Measurements from ENCODE around the gene MCRIP2. TPM values are rescaled to one million over a fixed set of nuclear protein-coding genes. Genes with fewer than 3 reads are reported as not detected.
A peak's percentile ranks its signal among the peaks of the same experiment; 100 is the strongest.

MCRIP2 gene
- total RNA-seq, 1 donor from 2014 or later = 205 TPM

GRCh38 chr16:660459-661183 lies 19.0 kb downstream of the MCRIP2 start:
- ATAC-seq (ENCODE audit: poor library complexity) = peak; percentile 90
- intact Hi-C loops (cut with DNase I) = no loop called here

DNA sequence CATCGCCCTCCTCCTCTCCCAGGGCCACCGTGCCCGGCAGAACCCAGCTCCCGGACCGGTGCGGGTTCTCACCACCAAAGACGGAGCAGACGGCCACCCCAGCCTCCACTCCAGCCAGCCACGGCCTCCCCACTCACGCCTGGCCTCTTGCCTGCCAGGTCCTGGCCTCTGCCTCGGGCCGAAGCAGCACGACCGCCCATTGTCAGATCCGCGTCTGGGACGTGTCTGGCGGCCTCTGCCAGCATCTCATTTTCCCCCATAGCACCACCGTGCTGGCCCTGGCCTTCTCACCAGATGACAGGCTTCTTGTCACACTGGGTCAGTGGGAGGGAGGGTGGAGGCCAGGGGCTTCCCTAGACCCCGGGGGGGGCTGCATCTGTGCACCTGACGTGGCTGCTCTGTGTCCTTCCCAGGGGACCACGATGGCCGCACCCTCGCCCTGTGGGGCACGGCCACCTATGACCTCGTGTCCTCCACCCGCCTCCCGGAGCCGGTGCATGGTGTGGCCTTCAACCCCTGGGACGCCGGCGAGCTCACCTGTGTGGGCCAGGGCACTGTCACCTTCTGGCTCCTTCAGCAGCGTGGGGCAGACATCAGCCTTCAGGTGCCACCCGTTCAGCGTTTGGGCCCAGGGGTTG lies 19.7 kb downstream of the MCRIP2 start:
- ATAC-seq (ENCODE audit: poor library complexity) (peak; percentile 1), DNase-seq (no peak)
- intact Hi-C loops (cut with DNase I) = no loop called here

More at GRCh38 chr16:660459-661183, 19.0 kb downstream of the MCRIP2 start:
- peak; percentile 94 for DNase-seq

DNA sequence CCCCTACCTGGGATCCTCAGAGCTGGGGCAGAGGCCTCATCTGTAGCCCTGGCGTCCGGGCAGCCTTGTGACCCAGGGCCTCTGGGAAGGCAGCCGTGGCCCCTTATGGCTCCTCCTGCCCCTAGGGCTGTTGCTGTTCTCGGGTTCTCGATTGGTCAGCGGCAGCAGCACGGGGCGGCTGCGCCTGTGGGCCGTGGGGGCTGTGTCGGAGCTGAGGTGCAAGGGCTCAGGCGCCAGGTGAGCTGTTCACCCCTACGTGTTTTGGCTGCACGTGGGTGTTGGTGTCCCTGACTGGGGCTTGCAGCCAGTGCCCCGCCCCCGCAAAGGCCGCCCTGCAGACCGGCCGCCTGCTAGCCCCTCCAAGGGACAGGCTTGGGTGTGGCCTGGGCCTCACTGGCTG lies 20.5 kb downstream of the MCRIP2 start:
- DNase-seq = no peak
- intact Hi-C loops (cut with DNase I) = no loop called here
- ATAC-seq (ENCODE audit: poor library complexity) = no peak

DNA sequence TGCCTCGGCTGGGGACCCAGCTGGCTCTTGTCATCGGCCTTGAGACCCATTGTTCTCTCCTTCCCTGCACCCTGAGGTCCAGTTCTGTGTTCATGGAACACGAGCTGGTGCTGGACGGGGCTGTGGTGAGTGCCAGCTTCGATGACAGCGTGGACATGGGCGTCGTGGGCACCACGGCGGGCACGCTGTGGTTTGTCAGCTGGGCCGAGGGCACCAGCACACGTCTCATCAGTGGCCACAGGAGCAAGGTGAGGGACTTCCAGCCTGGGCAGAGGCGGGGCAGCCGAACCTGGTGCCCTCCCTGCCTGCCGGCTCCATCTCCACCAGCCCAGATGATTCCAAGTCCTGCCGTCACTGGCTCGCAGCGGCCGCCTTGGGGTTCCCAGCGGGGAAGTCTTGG lies 21.0 kb downstream of the MCRIP2 start:
- DNase-seq = no peak
- intact Hi-C loops (cut with DNase I) = no loop called here
- no peak for ATAC-seq (ENCODE audit: poor library complexity)

DNA sequence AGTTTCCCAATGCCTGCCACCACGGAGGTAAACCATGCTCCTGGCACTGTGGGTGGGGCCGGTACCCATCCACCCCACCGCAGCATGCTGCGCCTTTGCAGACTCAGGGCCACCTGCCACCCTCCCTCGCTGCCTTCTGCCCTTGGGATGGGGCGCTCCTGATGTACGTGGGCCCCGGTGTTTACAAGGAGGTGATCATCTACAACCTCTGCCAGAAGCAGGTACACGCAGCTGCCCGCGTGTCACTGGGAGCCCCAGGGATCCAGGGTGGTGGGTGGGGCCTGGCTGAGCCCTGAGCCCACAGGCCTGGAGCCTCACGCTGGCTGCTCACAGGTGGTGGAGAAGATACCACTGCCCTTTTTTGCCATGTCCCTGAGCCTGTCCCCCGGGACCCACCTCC lies 24.9 kb downstream of the MCRIP2 start:
- ATAC-seq (ENCODE audit: poor library complexity) = no peak
- intact Hi-C loops (cut with DNase I) = no loop called here
- DNase-seq = no peak

GRCh38 chr16:667113-667779 lies 25.6 kb downstream of the MCRIP2 start:
- DNase-seq (no peak), ATAC-seq (ENCODE audit: poor library complexity) (no peak)
- intact Hi-C loops (cut with DNase I) = no loop called here

GRCh38 chr16:667780-668518 lies 26.3 kb downstream of the MCRIP2 start, which contains the start of gene RHOT2:
Gene RHOT2 (plus strand): TSS chr16:668132. CDS start chr16:668200, 68 bp downstream.
- ATAC-seq (ENCODE audit: poor library complexity) (peak; percentile 95), DNase-seq (peak; percentile 97)
- intact Hi-C loops (cut with DNase I) = no loop called here

DNA sequence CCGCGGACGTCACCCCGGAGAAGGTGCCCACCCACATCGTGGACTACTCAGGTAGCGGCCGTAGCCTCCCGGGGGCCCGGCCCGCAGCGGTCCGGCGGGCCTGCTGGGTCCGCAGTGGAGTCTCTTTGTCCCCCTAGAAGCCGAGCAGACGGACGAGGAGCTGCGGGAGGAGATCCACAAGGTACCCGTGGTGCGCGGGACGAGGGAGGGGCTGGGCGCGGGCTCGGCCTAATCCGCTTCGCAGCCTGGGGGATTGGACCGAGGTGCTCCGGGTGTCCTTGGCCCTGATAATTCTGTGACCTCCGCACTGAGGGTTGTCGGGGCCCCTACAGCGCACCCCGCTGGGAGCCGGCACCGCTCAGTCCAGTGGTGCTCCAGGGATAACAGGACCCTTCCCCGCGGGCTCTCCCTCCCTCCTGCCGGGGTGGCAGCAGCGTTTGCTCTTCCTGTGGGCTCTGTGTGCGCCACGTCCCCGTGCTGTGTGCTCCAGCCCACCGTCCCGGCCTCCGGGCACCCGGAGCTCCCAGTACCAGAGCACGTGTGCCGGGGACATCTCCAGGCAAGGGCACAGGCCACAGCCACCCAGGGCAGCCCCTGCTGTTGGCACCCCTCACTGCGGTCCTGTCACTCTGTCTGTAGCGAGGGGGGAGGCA lies 27.0 kb downstream of the MCRIP2 start:
- intact Hi-C loops (cut with DNase I) = no loop called here
- no peak for DNase-seq
- peak; percentile 4 for ATAC-seq (ENCODE audit: poor library complexity)

DNA sequence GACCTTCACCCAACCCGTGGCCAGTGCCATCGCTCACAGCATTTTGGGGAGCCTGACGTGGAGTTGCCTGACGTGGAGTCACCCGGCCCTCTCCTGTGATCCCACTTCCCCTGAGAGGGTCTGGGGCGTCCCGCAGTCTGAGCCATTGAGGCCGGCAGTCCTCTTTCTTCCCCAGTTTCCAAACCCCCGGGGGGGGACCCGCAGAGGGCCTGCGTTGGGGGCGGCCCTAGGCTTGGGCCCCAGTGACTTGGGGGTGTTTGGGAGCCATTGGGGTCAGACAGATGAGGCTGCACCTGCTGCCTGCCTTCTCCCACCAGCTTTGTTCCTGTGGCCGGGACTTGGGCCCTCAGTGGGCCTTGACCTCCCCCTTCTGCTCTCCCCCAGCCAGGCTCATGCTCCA lies 28.0 kb downstream of the MCRIP2 start:
- no peak for DNase-seq
- intact Hi-C loops (cut with DNase I) = no loop called here
- no peak for ATAC-seq (ENCODE audit: poor library complexity)

GRCh38 chr16:670485-671352 lies 29.1 kb downstream of the MCRIP2 start:
- no peak for ATAC-seq (ENCODE audit: poor library complexity)
- intact Hi-C loops (cut with DNase I) = no loop called here
- DNase-seq = no peak

GRCh38 chr16:671353-672131 lies 29.9 kb downstream of the MCRIP2 start:
- DNase-seq (no peak), ATAC-seq (ENCODE audit: poor library complexity) (no peak)
- intact Hi-C loops (cut with DNase I) = no loop called here

- ATAC-seq (ENCODE audit: poor library complexity) (no peak), DNase-seq (no peak)
- intact Hi-C loops (cut with DNase I) = no loop called here
These were observed 30.7 kb downstream of the MCRIP2 start for GRCh38 chr16:672371-672770.

- ATAC-seq (ENCODE audit: poor library complexity) = no peak
These were observed 31.2 kb downstream of the MCRIP2 start for GRCh38 chr16:672851-673250.

DNA sequence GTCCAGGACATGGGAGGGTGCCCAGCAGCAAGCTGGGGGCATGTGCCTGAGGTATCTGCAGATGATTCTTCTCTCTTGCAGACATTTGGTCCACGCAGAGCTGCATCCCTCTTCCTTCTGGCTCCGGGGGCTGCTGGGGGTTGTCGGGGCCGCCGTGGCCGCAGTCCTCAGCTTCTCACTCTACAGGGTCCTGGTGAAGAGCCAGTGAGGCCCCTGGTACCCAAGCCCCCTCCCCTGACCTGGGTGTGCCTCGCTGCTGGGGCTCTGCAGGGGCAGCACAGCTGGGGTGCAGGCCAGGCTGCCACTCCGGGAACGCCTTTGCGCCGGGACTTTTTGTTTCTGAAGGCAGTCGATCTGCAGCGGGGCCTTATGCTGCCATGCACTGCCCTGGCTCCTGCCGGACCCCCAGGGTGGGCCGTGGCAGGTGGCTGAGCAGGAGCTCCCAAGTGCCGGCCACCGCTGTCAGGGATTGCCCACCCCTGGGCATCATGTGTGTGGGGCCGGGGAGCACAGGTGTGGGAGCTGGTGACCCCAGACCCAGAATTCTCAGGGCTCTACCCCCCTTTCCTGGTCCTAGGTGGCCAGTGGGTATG lies 31.9 kb downstream of the MCRIP2 start:
- intact Hi-C loops (cut with DNase I) = no loop called here
- DNase-seq (no peak), ATAC-seq (ENCODE audit: poor library complexity) (no peak)

More at GRCh38 chr16:672851-673250, 31.2 kb downstream of the MCRIP2 start:
- DNase-seq = no peak
- intact Hi-C loops (cut with DNase I) = no loop called here

GRCh38 chr16:674214-674881 lies 32.7 kb downstream of the MCRIP2 start:
- DNase-seq (no peak), ATAC-seq (ENCODE audit: poor library complexity) (peak; percentile 19)
- intact Hi-C loops (cut with DNase I) = no loop called here
